Ovary (tissue), 9 donors: ENCODE results near the gene SCYGR8. TPM values are rescaled to one million over a fixed set of nuclear protein-coding genes. Genes with fewer than 3 reads are reported as not detected.
A peak's percentile ranks its signal among the peaks of the same experiment; 100 is the strongest.
"Not testable (repeated sequence)": the region's sequence is repeated elsewhere in the genome, so short reads cannot be mapped to it uniquely, and the experiment has no call there.

Experiments used
- DNase-seq, 5 donors: peaks; one replicate each; pipeline ENCODE4 v3.0.0-alpha.2; 2019 to 2020
- H3K27ac ChIP-seq, 2 donors: fragments of 200-600 bp; one replicate each; pipeline versions ENCODE4 v1.5.1 to v1.8.0; 2019 to 2022
- H3K27me3 ChIP-seq: fragments of 200-600 bp; one replicate; pipeline ENCODE4 v1.8.0; 2022
- H3K36me3 ChIP-seq: fragments of 200-600 bp; sonication (generic); one replicate; pipeline ENCODE4 v1.5.1; 2019
- H3K4me1 ChIP-seq: one replicate; pipeline ENCODE4 v1.8.1; 2013; ENCODE audit warnings: mild to moderate bottlenecking, moderate library complexity; ENCODE audit not compliant: insufficient read depth
- H3K4me3 ChIP-seq: fragments of 200-600 bp; sonication (generic); one replicate; pipeline ENCODE4 v1.5.1; 2017
- H3K9me3 ChIP-seq, 2 donors: fragments of 200-600 bp in 1 of 2; sonication (generic) in 1 of 2; one replicate each; pipeline versions ENCODE4 v1.5.1 to v1.8.1; 2013 to 2019; ENCODE audit warnings: mild to moderate bottlenecking in 1 of 2, moderate library complexity in 1 of 2
- CTCF ChIP-seq, 3 donors: fragments of 450-650 bp in 2 of 3; fragments of 200-600 bp in 1 of 3; IDR thresholded peaks; one replicate each; pipeline versions ENCODE4 v1.5.1 to v1.8.0; 2016 to 2022; ENCODE audit warnings: antibody characterized with exemption in 3 of 3, mild to moderate bottlenecking in 1 of 3
- EP300 ChIP-seq: sonication (generic); formaldehyde crosslinking; IDR thresholded peaks from one replicate; pipeline ENCODE4 v1.6.1; 2017; ENCODE audit warnings: antibody characterized with exemption
- POLR2A ChIP-seq: fragments of 450-650 bp; IDR thresholded peaks from one replicate; pipeline ENCODE4 v1.6.1; 2017; ENCODE audit warnings: antibody characterized with exemption, mild to moderate bottlenecking, moderate library complexity
- WGBS, 3 donors: extraction: QIAGEN DNeasy Blood & Tissue Kit in 1 of 3; methylation state at CpG; one replicate each; pipeline versions ENCODE4 v1.1.5 to v1.1.7; 2013 to 2017; 5-methylcytosine and 5-hydroxymethylcytosine counted together
- intact Hi-C, 4 donors: fragments of 100-400 bp; cut with DNase I; formaldehyde crosslinking; loops; one replicate each; pipeline versions ENCODE4 v1.11.0 to v1.15.1; 2022 to 2023
- polyA plus RNA-seq, 2 donors: library from polyadenylated mRNA; stranded (reverse); fragments of 200-250 nt in 1 of 2; fragments of 350-450 nt in 1 of 2; fragmentation: Illumina TruSeq in 1 of 2; extraction: RNeasy Lipid Tissue Mini Kit (QIAGEN cat#74804) in 1 of 2; gene quantifications; one replicate each; pipeline ENCODE4 v1.2.3, GENCODE V29; 2013 to 2014
- total RNA-seq, 7 donors: library from RNA; depleted of rRNA in 2 of 7; stranded (reverse); fragments of >200 nt in 2 of 7; fragmentation: NEBNext Ultra II Directional in 3 of 7; extraction: Animal tissue kit (Norgen Biotek cat#: 25700) in 3 of 7; gene quantifications; one replicate each; pipeline versions ENCODE4 v1.1.0 to v1.2.4, GENCODE V29; 2016 to 2023
- donor health status: DM: no; HTN: no; CAD: no; lungs with moderate emphysema.
- donor health status: DM: no; HTN: no; CAD: no.
- donor health status: Bipolar disorder and iron deficiency.
- donor health status: DM: yes; HTN: yes; CAD: no.
- donor health status: DM: no; HTN: no; CAD: no.
- donor health status: DM: yes; HTN: yes; CAD: no.

Gene SCYGR8
- total and polyA plus RNA-seq, 9 donors = not detected

GRCh38 chr2:227717687-227718567 lies 27.8 kb upstream of the SCYGR8 start, which contains the start of gene SLC19A3:
Gene SLC19A3 (minus strand): TSS chr2:227718028. CDS start chr2:227702318, 15,710 bp downstream.
- peak; percentile 89 to 95 (median 92) for DNase-seq
- intact Hi-C loops = no loop called here
- H3K27ac ChIP-seq = peak within 1 kb of the TSS in 1 of 2 donors; percentile 81
- H3K9me3 ChIP-seq = no peaks in the 10 kb centered on the region
- no peaks in the 10 kb centered on the region for H3K27me3 ChIP-seq
- TF ChIP-seq POLR2A (no peak), EP300 (no peak), CTCF (IDR thresholded peaks at IDR 0.05) (no peak)
- H3K36me3 ChIP-seq = no peaks in the 10 kb centered on the region
- no peaks in the 10 kb centered on the region for H3K4me1 ChIP-seq
- peak within 1 kb of the TSS; percentile 28 for H3K4me3 ChIP-seq
- 1 to 2% (median 1%) methylated on average over 34 to 35 of the region's 35 CpGs for WGBS, 3 donors

- Histone ChIP-seq H3K36me3 (no peaks in the 10 kb centered on the region), H3K4me3 (no peak overlapping the region), H3K27me3 (no peaks in the 10 kb centered on the region), H3K27ac (no peak overlapping the region), H3K9me3 (no peaks in the 10 kb centered on the region), H3K4me1 (no peaks in the 10 kb centered on the region)
- no peak for DNase-seq
- WGBS, 3 donors = 44 to 69% (median 48%) methylated on average over 4 of the region's 4 CpGs
- no peak for TF ChIP-seq POLR2A
- no peak for TF ChIP-seq EP300
- TF ChIP-seq CTCF (IDR thresholded peaks at IDR 0.05) = no peak
- intact Hi-C loops = no loop called here
These were observed 26.1 kb upstream of the SCYGR8 start for GRCh38 chr2:227719641-227720040.

- no peak overlapping the region for H3K27ac ChIP-seq
- TF ChIP-seq CTCF (IDR thresholded peaks at IDR 0.05) (no peak), EP300 (no peak), POLR2A (no peak)
- no peaks in the 10 kb centered on the region for H3K4me1 ChIP-seq
- H3K9me3 ChIP-seq = no peaks in the 10 kb centered on the region
- DNase-seq = no peak
- intact Hi-C loops = no loop called here
- WGBS, 3 donors = 92 to 96% (median 94%) methylated on average over 4 of the region's 4 CpGs
- no peaks in the 10 kb centered on the region for H3K36me3 ChIP-seq
- no peaks in the 10 kb centered on the region for H3K27me3 ChIP-seq
- H3K4me3 ChIP-seq = no peak overlapping the region
These were observed 25.0 kb upstream of the SCYGR8 start for GRCh38 chr2:227720680-227721079.

- WGBS, 3 donors = 81 to 88% (median 85%) methylated on average over 7 of the region's 7 CpGs
- H3K9me3 ChIP-seq, DNase-seq, H3K36me3 ChIP-seq, H3K27ac ChIP-seq, H3K4me3 ChIP-seq, H3K27me3 ChIP-seq, intact Hi-C loops, H3K4me1 ChIP-seq: not testable (repeated sequence)
These were observed 22.9 kb upstream of the SCYGR8 start for GRCh38 chr2:227722821-227723220.

- no peaks in the 10 kb centered on the region for H3K4me1 ChIP-seq
- 81 to 84% (median 84%) methylated on average over 15 of the region's 15 CpGs for WGBS, 3 donors
- TF ChIP-seq POLR2A (no peak), EP300 (no peak), CTCF (IDR thresholded peaks at IDR 0.05) (no peak)
- no peaks in the 10 kb centered on the region for H3K9me3 ChIP-seq
- H3K27ac ChIP-seq = no peak within 1 kb of the TSS
- intact Hi-C loops = no loop called here
- H3K36me3 ChIP-seq = no peaks in the 10 kb centered on the region
- no peaks in the 10 kb centered on the region for H3K27me3 ChIP-seq
- no peak for DNase-seq
- H3K4me3 ChIP-seq = no peak within 1 kb of the TSS
These were observed 21.2 kb upstream of the SCYGR8 start, which contains the start of gene SCYGR6 for GRCh38 chr2:227724394-227725039. Gene SCYGR6 (minus strand): TSS chr2:227724757. CDS start chr2:227724757, 0 bp downstream.
